Rectal smooth muscle tissue (tissue), 1 donor: ENCODE measurements around the gene GOLT1A.

Source experiments
- H3K27ac ChIP-seq: one replicate; pipeline ENCODE4 v1.7.0; 2013; ENCODE audit warnings: low read depth, low read length, inconsistent platforms
- H3K27me3 ChIP-seq: one replicate; pipeline ENCODE4 v1.7.0; 2013; ENCODE audit warnings: low read length; ENCODE audit not compliant: control insufficient read depth, insufficient read depth
- H3K36me3 ChIP-seq: one replicate; pipeline ENCODE4 v1.7.0; 2013; ENCODE audit warnings: low read length; ENCODE audit not compliant: control insufficient read depth, insufficient read depth
- H3K4me1 ChIP-seq: one replicate; pipeline ENCODE4 v1.7.0; 2013; ENCODE audit warnings: low read length; ENCODE audit not compliant: control insufficient read depth, insufficient read depth
- H3K4me3 ChIP-seq: one replicate; pipeline ENCODE4 v1.7.0; 2013; ENCODE audit warnings: low read length
- H3K9ac ChIP-seq: one replicate; pipeline ENCODE4 v1.7.0; 2013; ENCODE audit warnings: low read length

Gene GOLT1A

GRCh38 chr1:204192589-204193352 lies 21.0 kb downstream of the GOLT1A start:
- Histone ChIP-seq H3K27me3 (peaks cover 2% of the 10 kb centered on the region), H3K27ac (no peak overlapping the region), H3K9ac (no peak overlapping the region), H3K4me3 (no peak overlapping the region), H3K36me3 (no peaks in the 10 kb centered on the region), H3K4me1 (no peaks in the 10 kb centered on the region)

GRCh38 chr1:204192046-204192445 lies 21.7 kb downstream of the GOLT1A start:
- Histone ChIP-seq H3K27ac (no peak overlapping the region), H3K9ac (no peak overlapping the region), H3K27me3 (peaks cover 2% of the 10 kb centered on the region), H3K4me1 (no peaks in the 10 kb centered on the region), H3K4me3 (no peak overlapping the region), H3K36me3 (no peaks in the 10 kb centered on the region)

GRCh38 chr1:204191456-204191855 lies 22.3 kb downstream of the GOLT1A start:
- Histone ChIP-seq H3K27ac (no peak overlapping the region), H3K36me3 (no peaks in the 10 kb centered on the region), H3K9ac (no peak overlapping the region), H3K4me3 (no peak overlapping the region), H3K27me3 (peaks cover under 1% of the 10 kb centered on the region), H3K4me1 (no peaks in the 10 kb centered on the region)

GRCh38 chr1:204190212-204191211 lies 23.3 kb downstream of the GOLT1A start:
- no peaks in the 10 kb centered on the region for H3K27me3 ChIP-seq
- H3K27ac ChIP-seq: no peak overlapping the region
- H3K4me1 ChIP-seq: no peaks in the 10 kb centered on the region
- H3K36me3 ChIP-seq: no peaks in the 10 kb centered on the region
- no peak overlapping the region for H3K9ac ChIP-seq
- H3K4me3 ChIP-seq: no peak overlapping the region

GRCh38 chr1:204188959-204189639 lies 24.7 kb downstream of the GOLT1A start:
- H3K9ac ChIP-seq: no peak overlapping the region
- no peaks in the 10 kb centered on the region for H3K36me3 ChIP-seq
- no peak overlapping the region for H3K4me3 ChIP-seq
- no peaks in the 10 kb centered on the region for H3K27me3 ChIP-seq
- H3K27ac ChIP-seq: no peak overlapping the region
- no peaks in the 10 kb centered on the region for H3K4me1 ChIP-seq

GRCh38 chr1:204186597-204186996 lies 27.2 kb downstream of the GOLT1A start:
- Histone ChIP-seq H3K9ac (no peak overlapping the region), H3K36me3 (no peaks in the 10 kb centered on the region), H3K4me3 (no peak overlapping the region), H3K4me1 (no peaks in the 10 kb centered on the region), H3K27ac (no peak overlapping the region), H3K27me3 (no peaks in the 10 kb centered on the region)

- Histone ChIP-seq H3K9ac (no peak overlapping the region), H3K4me1 (no peaks in the 10 kb centered on the region), H3K27me3 (no peaks in the 10 kb centered on the region), H3K27ac (no peak overlapping the region), H3K36me3 (no peaks in the 10 kb centered on the region), H3K4me3 (no peak overlapping the region)
Measured at GRCh38 chr1:204181116-204181515, 32.7 kb downstream of the GOLT1A start.

GRCh38 chr1:204180133-204180532 lies 33.7 kb downstream of the GOLT1A start:
- Histone ChIP-seq H3K27ac (no peak overlapping the region), H3K4me1 (no peaks in the 10 kb centered on the region), H3K27me3 (no peaks in the 10 kb centered on the region), H3K9ac (no peak overlapping the region), H3K36me3 (no peaks in the 10 kb centered on the region), H3K4me3 (no peak overlapping the region)

- H3K9ac ChIP-seq: no peak overlapping the region
- H3K4me1 ChIP-seq: no peaks in the 10 kb centered on the region
- H3K4me3 ChIP-seq: no peak overlapping the region
- no peaks in the 10 kb centered on the region for H3K36me3 ChIP-seq
- no peak overlapping the region for H3K27ac ChIP-seq
- H3K27me3 ChIP-seq: no peaks in the 10 kb centered on the region
Measured at GRCh38 chr1:204178487-204179281, 35.1 kb downstream of the GOLT1A start.

GRCh38 chr1:204177133-204177532 lies 36.7 kb downstream of the GOLT1A start:
- H3K9ac ChIP-seq: no peak overlapping the region
- no peak overlapping the region for H3K4me3 ChIP-seq
- no peaks in the 10 kb centered on the region for H3K27me3 ChIP-seq
- H3K36me3 ChIP-seq: no peaks in the 10 kb centered on the region
- no peaks in the 10 kb centered on the region for H3K4me1 ChIP-seq
- H3K27ac ChIP-seq: no peak overlapping the region

- no peak overlapping the region for H3K9ac ChIP-seq
- no peak overlapping the region for H3K4me3 ChIP-seq
- H3K27me3 ChIP-seq: no peaks in the 10 kb centered on the region
- H3K4me1 ChIP-seq: no peaks in the 10 kb centered on the region
- H3K36me3 ChIP-seq: no peaks in the 10 kb centered on the region
- H3K27ac ChIP-seq: no peak overlapping the region
Measured at GRCh38 chr1:204176049-204176448, 37.7 kb downstream of the GOLT1A start.
